Measurements from ENCODE around the gene CLOCK.
"Not testable (repeated sequence)": the region's sequence is repeated elsewhere in the genome, so short reads cannot be mapped to it uniquely, and the experiment has no call there.

Gene CLOCK

GRCh38 chr4:55560096-55560495 lies 13.4 kb upstream of the CLOCK start:
- whole genome bisulfite sequencing, 2 experiments (ENCODE audit: insufficient coverage in 2 of 2), result 100% methylated on average over 2 of the region's 3 CpGs; no CpG with 5 or more reads in 1 of the 2 experiments
- Histone ChIP-seq H3K27ac (ENCODE audit: low read depth, low read length, severe bottlenecking) (no peak overlapping the region), H3K36me3 (ENCODE audit: control insufficient read depth, insufficient read depth, low read length) (no peaks in the 10 kb centered on the region), H3K4me1 (ENCODE audit: control insufficient read depth, insufficient read depth, low read length, poor library complexity, severe bottlenecking) (no peaks in the 10 kb centered on the region), H3K4me3 (ENCODE audit: extremely low read depth, insufficient read depth, low read length, poor library complexity, severe bottlenecking) (no peak overlapping the region), H3K9me3 (ENCODE audit: control insufficient read depth, low read length) (no peaks in the 10 kb centered on the region)

- Histone ChIP-seq H3K36me3 (ENCODE audit: control insufficient read depth, insufficient read depth, low read length) (no peaks in the 10 kb centered on the region), H3K4me1 (ENCODE audit: control insufficient read depth, insufficient read depth, low read length, poor library complexity, severe bottlenecking) (no peaks in the 10 kb centered on the region), H3K27ac (ENCODE audit: low read depth, low read length, severe bottlenecking) (no peak overlapping the region), H3K9me3 (ENCODE audit: control insufficient read depth, low read length) (no peaks in the 10 kb centered on the region), H3K4me3 (ENCODE audit: extremely low read depth, insufficient read depth, low read length, poor library complexity, severe bottlenecking) (no peak overlapping the region)
- WGBS, 2 experiments (ENCODE audit: insufficient coverage in 2 of 2), result no CpG with 5 or more reads among the region's 2 CpGs
These were observed 7.8 kb upstream of the CLOCK start for GRCh38 chr4:55554453-55555030.

- Histone ChIP-seq H3K27ac (ENCODE audit: low read depth, low read length, severe bottlenecking) (no peak overlapping the region), H3K4me1 (ENCODE audit: control insufficient read depth, insufficient read depth, low read length, poor library complexity, severe bottlenecking) (no peaks in the 10 kb centered on the region), H3K4me3 (ENCODE audit: extremely low read depth, insufficient read depth, low read length, poor library complexity, severe bottlenecking) (no peak overlapping the region), H3K9me3 (ENCODE audit: control insufficient read depth, low read length) (no peaks in the 10 kb centered on the region), H3K36me3 (ENCODE audit: control insufficient read depth, insufficient read depth, low read length) (no peaks in the 10 kb centered on the region)
- WGBS, 2 experiments (ENCODE audit: insufficient coverage in 2 of 2), result 83 to 90% methylated on average over 6 to 7 of the region's 10 CpGs
These were observed 6.9 kb upstream of the CLOCK start for GRCh38 chr4:55553441-55554201.

- not testable (repeated sequence) for H3K4me1 ChIP-seq (ENCODE audit: control insufficient read depth, insufficient read depth, low read length, poor library complexity, severe bottlenecking); H3K9me3 ChIP-seq (ENCODE audit: control insufficient read depth, low read length); H3K4me3 ChIP-seq (ENCODE audit: extremely low read depth, insufficient read depth, low read length, poor library complexity, severe bottlenecking); H3K36me3 ChIP-seq (ENCODE audit: control insufficient read depth, insufficient read depth, low read length); H3K27ac ChIP-seq (ENCODE audit: low read depth, low read length, severe bottlenecking)
- 89 to 95% methylated on average over 3 to 4 of the region's 6 CpGs for WGBS, 2 experiments (ENCODE audit: insufficient coverage in 2 of 2)
These were observed 5.3 kb upstream of the CLOCK start for GRCh38 chr4:55551964-55552363.

DNA sequence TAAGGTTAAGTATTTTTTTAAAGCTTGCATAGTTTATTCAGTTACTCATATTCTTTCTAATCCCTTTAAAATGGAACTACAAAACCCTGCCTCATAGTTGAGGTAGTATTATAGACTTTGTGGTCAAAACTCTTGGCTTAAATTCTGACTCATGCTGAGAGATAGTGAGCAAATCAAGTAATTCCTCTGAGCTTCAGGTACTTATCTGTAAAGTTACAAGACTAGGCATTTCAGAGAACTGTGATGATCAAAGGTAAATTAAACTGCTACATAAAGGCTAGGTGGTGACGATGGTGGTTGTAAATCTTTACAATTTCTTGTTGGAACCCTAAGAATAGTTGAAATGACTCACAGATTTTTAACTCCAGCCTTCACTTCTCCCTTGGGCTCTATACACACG lies 3.2 kb upstream of the CLOCK start:
- Histone ChIP-seq H3K36me3 (ENCODE audit: control insufficient read depth, insufficient read depth, low read length) (no peaks in the 10 kb centered on the region), H3K27ac (ENCODE audit: low read depth, low read length, severe bottlenecking) (no peak overlapping the region), H3K4me1 (ENCODE audit: control insufficient read depth, insufficient read depth, low read length, poor library complexity, severe bottlenecking) (no peaks in the 10 kb centered on the region), H3K4me3 (ENCODE audit: extremely low read depth, insufficient read depth, low read length, poor library complexity, severe bottlenecking) (no peak overlapping the region), H3K9me3 (ENCODE audit: control insufficient read depth, low read length) (no peaks in the 10 kb centered on the region)
- 100% methylated on average over 1 of the region's 2 CpGs; no CpG with 5 or more reads in 1 of the 2 experiments for WGBS, 2 experiments (ENCODE audit: insufficient coverage in 2 of 2)

DNA sequence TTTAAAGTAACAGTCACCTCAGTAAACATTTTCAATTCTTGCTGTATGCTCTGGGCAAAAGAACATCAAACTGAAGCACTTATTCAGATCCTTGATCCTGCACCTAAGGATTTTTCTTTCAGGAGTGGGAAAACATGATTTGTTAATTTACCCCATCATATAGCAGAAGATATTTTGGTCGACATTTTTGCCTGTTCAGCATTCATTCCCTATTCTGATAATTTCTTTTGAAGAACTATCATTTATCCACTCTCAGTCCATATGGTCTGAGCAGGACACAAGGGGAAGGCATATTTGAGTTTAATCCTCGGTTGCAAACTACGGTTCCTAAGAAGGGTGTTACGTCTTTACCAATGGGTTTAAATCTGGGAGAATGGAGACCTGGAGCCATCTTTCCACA lies 1.2 kb upstream of the CLOCK start:
- Histone ChIP-seq H3K27ac (ENCODE audit: low read depth, low read length, severe bottlenecking) (peak overlapping the region; percentile 93), H3K4me1 (ENCODE audit: control insufficient read depth, insufficient read depth, low read length, poor library complexity, severe bottlenecking) (peaks cover 4% of the 10 kb centered on the region), H3K36me3 (ENCODE audit: control insufficient read depth, insufficient read depth, low read length) (no peaks in the 10 kb centered on the region), H3K9me3 (ENCODE audit: control insufficient read depth, low read length) (no peaks in the 10 kb centered on the region), H3K4me3 (ENCODE audit: extremely low read depth, insufficient read depth, low read length, poor library complexity, severe bottlenecking) (peak overlapping the region; percentile 80)
- WGBS, 2 experiments (ENCODE audit: insufficient coverage in 2 of 2), result 69 to 74% methylated on average over 3 of the region's 4 CpGs

DNA sequence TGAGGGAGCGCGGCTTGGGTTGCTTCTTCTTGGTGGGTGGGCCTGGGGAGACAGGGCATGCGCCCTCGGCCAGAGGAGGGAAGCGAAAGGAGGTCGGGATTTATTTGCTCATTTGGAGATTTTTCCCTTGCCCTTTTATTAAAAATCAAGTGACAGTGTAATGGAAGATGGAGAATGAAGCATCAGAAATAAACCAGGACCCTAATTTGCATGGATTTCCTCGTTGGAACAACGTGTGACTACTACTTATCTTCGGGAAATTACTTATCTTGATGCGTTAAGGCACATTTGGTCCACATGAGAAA lies 709 bp upstream of the CLOCK start:
- H3K36me3 ChIP-seq (ENCODE audit: control insufficient read depth, insufficient read depth, low read length), result no peaks in the 10 kb centered on the region
- H3K9me3 ChIP-seq (ENCODE audit: control insufficient read depth, low read length), result no peaks in the 10 kb centered on the region
- WGBS, 2 experiments (ENCODE audit: insufficient coverage in 2 of 2), result 0% methylated on average over 2 to 5 of the region's 10 CpGs
- H3K4me3 ChIP-seq (ENCODE audit: extremely low read depth, insufficient read depth, low read length, poor library complexity, severe bottlenecking), result peak overlapping the region; percentile 80
- peak overlapping the region; percentile 93 for H3K27ac ChIP-seq (ENCODE audit: low read depth, low read length, severe bottlenecking)
- peaks cover 4% of the 10 kb centered on the region for H3K4me1 ChIP-seq (ENCODE audit: control insufficient read depth, insufficient read depth, low read length, poor library complexity, severe bottlenecking)

- H3K4me1 ChIP-seq (ENCODE audit: control insufficient read depth, insufficient read depth, low read length, poor library complexity, severe bottlenecking), result peaks cover 4% of the 10 kb centered on the region
- H3K9me3 ChIP-seq (ENCODE audit: control insufficient read depth, low read length), result no peaks in the 10 kb centered on the region
- no peaks in the 10 kb centered on the region for H3K36me3 ChIP-seq (ENCODE audit: control insufficient read depth, insufficient read depth, low read length)
- peak overlapping the region; percentile 80 for H3K4me3 ChIP-seq (ENCODE audit: extremely low read depth, insufficient read depth, low read length, poor library complexity, severe bottlenecking)
- peak overlapping the region; percentile 93 for H3K27ac ChIP-seq (ENCODE audit: low read depth, low read length, severe bottlenecking)
- 0% methylated on average over 1 to 8 of the region's 16 CpGs for WGBS, 2 experiments (ENCODE audit: insufficient coverage in 2 of 2)
These were observed 278 bp downstream of the CLOCK start for GRCh38 chr4:55546506-55546755.

- Histone ChIP-seq H3K9me3 (ENCODE audit: control insufficient read depth, low read length) (no peaks in the 10 kb centered on the region), H3K4me3 (ENCODE audit: extremely low read depth, insufficient read depth, low read length, poor library complexity, severe bottlenecking) (peak overlapping the region; percentile 80), H3K27ac (ENCODE audit: low read depth, low read length, severe bottlenecking) (peak overlapping the region; percentile 93), H3K4me1 (ENCODE audit: control insufficient read depth, insufficient read depth, low read length, poor library complexity, severe bottlenecking) (peaks cover 4% of the 10 kb centered on the region), H3K36me3 (ENCODE audit: control insufficient read depth, insufficient read depth, low read length) (no peaks in the 10 kb centered on the region)
- 0% methylated on average over 42 to 67 of the region's 87 CpGs for WGBS, 2 experiments (ENCODE audit: insufficient coverage in 2 of 2)
These were observed 836 bp downstream of the CLOCK start for GRCh38 chr4:55545641-55546505.

DNA sequence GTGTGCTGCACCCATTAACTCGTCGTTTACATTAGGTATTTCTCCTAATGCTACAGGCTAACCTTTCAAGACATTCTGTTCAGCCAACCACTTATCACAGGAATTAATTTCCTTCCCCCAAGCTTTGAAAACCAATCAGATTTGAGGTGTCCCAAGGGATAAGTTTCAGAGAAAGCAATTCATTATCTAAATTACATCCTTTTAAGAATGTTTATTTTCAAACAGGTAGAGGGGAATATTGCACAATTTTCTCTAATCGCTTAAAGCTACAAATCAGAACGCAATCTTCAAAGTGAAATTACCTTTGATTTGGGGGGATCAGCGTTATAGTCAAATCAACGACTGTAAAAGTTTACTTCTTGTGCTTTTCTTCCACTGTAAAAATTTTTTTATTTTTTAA lies 1.6 kb downstream of the CLOCK start:
- 0% methylated on average over 2 of the region's 6 CpGs for WGBS, 2 experiments (ENCODE audit: insufficient coverage in 2 of 2)
- Histone ChIP-seq H3K27ac (ENCODE audit: low read depth, low read length, severe bottlenecking) (peak overlapping the region; percentile 93), H3K4me3 (ENCODE audit: extremely low read depth, insufficient read depth, low read length, poor library complexity, severe bottlenecking) (peak overlapping the region; percentile 80), H3K36me3 (ENCODE audit: control insufficient read depth, insufficient read depth, low read length) (peaks cover 5% of the 10 kb centered on the region), H3K4me1 (ENCODE audit: control insufficient read depth, insufficient read depth, low read length, poor library complexity, severe bottlenecking) (peaks cover 4% of the 10 kb centered on the region), H3K9me3 (ENCODE audit: control insufficient read depth, low read length) (no peaks in the 10 kb centered on the region)

DNA sequence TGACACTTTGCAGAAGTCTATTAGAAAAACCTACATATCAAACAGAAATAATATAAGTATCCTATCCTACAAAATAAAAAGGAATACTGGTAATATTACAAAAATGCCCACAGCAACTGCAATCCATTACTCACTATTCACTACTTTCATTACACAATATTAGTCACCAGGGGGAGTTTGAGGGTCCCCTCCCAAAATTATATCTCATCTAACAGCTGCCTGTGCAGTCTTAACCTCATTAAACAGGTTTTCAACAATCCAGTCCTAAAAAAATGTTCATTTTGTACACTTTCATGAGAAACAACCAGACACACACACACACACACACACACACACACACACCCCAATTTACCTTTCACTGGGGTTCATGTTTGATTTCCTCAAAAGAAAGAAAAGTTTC lies 2.9 kb downstream of the CLOCK start:
- H3K27ac ChIP-seq (ENCODE audit: low read depth, low read length, severe bottlenecking), result no peak overlapping the region
- no peak overlapping the region for H3K4me3 ChIP-seq (ENCODE audit: extremely low read depth, insufficient read depth, low read length, poor library complexity, severe bottlenecking)
- H3K36me3 ChIP-seq (ENCODE audit: control insufficient read depth, insufficient read depth, low read length), result peaks cover 12% of the 10 kb centered on the region
- H3K9me3 ChIP-seq (ENCODE audit: control insufficient read depth, low read length), result no peaks in the 10 kb centered on the region
- peaks cover 4% of the 10 kb centered on the region for H3K4me1 ChIP-seq (ENCODE audit: control insufficient read depth, insufficient read depth, low read length, poor library complexity, severe bottlenecking)

All from mesodermal cell (in vitro differentiated cells).